Pericardium fibroblast (primary cell): Measurements from ENCODE around the gene SCFD1. TPM values are rescaled to one million over a fixed set of nuclear protein-coding genes. Genes with fewer than 3 reads are reported as not detected.

ENCODE experiments used
- total RNA-seq: library from RNA; depleted of rRNA; stranded (reverse); fragments of >200 nt; gene quantifications from 2 replicates; pipeline ENCODE4 v1.2.3, GENCODE V29; 2015

SCFD1 gene, protein sequence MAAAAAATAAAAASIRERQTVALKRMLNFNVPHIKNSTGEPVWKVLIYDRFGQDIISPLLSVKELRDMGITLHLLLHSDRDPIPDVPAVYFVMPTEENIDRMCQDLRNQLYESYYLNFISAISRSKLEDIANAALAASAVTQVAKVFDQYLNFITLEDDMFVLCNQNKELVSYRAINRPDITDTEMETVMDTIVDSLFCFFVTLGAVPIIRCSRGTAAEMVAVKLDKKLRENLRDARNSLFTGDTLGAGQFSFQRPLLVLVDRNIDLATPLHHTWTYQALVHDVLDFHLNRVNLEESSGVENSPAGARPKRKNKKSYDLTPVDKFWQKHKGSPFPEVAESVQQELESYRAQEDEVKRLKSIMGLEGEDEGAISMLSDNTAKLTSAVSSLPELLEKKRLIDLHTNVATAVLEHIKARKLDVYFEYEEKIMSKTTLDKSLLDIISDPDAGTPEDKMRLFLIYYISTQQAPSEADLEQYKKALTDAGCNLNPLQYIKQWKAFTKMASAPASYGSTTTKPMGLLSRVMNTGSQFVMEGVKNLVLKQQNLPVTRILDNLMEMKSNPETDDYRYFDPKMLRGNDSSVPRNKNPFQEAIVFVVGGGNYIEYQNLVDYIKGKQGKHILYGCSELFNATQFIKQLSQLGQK
- 27.6 and 46.8 TPM in 2 replicates for total RNA-seq

GRCh38 chr14:30621940-30622830 lies at the start of gene SCFD1:
Gene SCFD1, plus strand, starts transcription at chr14:30622319. Its CDS starts 20 bp downstream, at chr14:30622339.

Other genes with a start within 250 kb of the SCFD1 start
- gene G2E3, start 63.2 kb upstream of the SCFD1 start, total RNA-seq, result 6.0 and 7.1 TPM in 2 replicates